Measurements from ENCODE around the gene SIPA1L3.

SIPA1L3 gene

DNA sequence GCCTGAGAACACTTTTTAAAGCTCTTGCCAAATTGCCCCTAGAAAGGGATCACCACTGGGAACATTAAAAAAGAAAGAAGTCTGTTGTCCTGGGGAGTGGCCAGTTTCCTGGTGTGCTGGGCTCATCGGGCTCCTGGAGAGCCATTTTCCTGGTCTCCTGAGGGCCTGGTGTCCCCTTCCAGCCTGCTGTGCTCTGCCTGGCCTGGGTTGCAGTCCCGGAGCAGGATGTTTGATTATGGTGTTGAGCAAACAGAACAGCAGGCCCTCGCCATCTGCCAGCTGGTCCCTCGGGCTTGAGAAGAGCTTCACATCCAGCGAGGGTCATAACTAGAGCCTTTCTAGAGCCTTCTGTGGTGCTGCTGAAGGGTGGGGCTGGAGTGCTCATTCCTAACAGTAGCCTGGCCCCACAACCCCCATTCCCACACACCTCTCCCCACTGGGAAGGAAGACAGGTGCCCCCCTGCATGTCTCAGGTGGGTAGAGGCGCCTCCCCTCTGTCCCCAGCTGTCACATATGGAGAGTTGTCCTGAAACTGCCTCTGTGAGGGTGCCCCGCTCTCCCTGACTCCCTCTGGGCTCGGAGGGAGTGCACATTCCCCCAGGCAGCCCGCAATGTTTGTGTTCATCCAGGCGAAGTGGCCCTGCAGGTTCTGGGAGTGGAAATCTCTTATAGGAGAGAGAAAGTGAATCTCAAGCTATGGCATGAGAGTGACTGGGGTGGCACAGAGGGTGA lies 151.1 kb downstream of the SIPA1L3 start:
- ATAC-seq = no peak; the same call in 2 of the 3 replicates

DNA sequence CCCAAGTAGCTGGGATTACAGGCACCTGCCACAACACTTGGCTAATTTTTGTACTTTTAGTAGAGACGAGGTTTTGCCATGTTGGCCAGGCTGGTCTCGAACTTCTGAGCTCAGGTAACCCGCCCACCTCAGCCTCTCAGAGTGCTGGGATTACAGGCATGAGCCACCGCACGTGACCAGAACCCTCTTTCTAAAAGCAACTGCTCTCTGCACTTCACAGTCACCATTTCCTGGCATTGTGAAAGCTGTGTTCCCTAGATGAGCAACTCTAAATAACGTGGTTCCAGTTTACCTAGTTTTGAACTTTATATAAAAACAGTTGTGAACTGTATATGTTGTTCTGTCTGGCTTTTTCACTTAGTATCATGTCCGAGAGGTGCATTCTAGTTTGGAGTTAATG lies 152.9 kb downstream of the SIPA1L3 start:
- TF ChIP-seq SNAI2 (CRISPR knock-in tag; IDR thresholded peaks at IDR 0.05) = no peak
- ATAC-seq = no peak

More for the DNA sequence above, 151.1 kb downstream of the SIPA1L3 start:
- TF ChIP-seq ARNTL (CRISPR knock-in tag; IDR thresholded peaks at IDR 0.05; ENCODE audit: borderline replicate concordance, low read depth) = no peak
- TF ChIP-seq, protein P1, sequence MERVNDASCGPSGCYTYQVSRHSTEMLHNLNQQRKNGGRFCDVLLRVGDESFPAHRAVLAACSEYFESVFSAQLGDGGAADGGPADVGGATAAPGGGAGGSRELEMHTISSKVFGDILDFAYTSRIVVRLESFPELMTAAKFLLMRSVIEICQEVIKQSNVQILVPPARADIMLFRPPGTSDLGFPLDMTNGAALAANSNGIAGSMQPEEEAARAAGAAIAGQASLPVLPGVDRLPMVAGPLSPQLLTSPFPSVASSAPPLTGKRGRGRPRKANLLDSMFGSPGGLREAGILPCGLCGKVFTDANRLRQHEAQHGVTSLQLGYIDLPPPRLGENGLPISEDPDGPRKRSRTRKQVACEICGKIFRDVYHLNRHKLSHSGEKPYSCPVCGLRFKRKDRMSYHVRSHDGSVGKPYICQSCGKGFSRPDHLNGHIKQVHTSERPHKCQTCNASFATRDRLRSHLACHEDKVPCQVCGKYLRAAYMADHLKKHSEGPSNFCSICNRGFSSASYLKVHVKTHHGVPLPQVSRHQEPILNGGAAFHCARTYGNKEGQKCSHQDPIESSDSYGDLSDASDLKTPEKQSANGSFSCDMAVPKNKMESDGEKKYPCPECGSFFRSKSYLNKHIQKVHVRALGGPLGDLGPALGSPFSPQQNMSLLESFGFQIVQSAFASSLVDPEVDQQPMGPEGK (CRISPR knock-in tag; IDR thresholded peaks at IDR 0.05; ENCODE audit: borderline replicate concordance) = no peak
- TF ChIP-seq, protein P2, sequence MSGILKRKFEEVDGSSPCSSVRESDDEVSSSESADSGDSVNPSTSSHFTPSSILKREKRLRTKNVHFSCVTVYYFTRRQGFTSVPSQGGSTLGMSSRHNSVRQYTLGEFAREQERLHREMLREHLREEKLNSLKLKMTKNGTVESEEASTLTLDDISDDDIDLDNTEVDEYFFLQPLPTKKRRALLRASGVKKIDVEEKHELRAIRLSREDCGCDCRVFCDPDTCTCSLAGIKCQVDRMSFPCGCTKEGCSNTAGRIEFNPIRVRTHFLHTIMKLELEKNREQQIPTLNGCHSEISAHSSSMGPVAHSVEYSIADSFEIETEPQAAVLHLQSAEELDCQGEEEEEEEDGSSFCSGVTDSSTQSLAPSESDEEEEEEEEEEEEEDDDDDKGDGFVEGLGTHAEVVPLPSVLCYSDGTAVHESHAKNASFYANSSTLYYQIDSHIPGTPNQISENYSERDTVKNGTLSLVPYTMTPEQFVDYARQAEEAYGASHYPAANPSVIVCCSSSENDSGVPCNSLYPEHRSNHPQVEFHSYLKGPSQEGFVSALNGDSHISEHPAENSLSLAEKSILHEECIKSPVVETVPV (CRISPR knock-in tag; IDR thresholded peaks at IDR 0.05) = no peak

DNA sequence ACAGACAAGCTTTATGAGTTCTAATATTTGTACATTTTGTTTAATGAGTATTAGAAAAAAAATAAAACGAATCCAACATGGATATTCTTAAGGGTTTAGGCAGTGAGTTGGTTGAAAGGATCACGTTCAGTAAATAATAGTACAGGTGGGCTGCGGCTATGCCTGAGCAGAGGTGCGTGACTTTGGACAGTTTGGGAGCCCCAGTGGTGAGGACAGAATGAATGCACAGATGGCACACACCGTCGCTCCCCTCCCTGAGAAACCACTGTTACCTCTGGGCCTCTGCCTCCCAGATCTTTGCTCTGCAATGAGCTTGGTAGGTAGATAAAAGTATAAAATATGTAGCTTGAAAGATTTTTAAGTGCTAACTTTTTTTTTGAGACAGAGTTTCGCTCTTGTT lies 153.3 kb downstream of the SIPA1L3 start:
- TF ChIP-seq PPARA (CRISPR knock-in tag; IDR thresholded peaks at IDR 0.05; ENCODE audit: borderline replicate concordance) (no peak), BACH2 (CRISPR knock-in tag; IDR thresholded peaks at IDR 0.05; ENCODE audit: borderline replicate concordance) (no peak), ARNTL (CRISPR knock-in tag; IDR thresholded peaks at IDR 0.05; ENCODE audit: borderline replicate concordance, low read depth) (no peak), SNAI2 (CRISPR knock-in tag; IDR thresholded peaks at IDR 0.05) (no peak), ZNF70 (CRISPR knock-in tag; IDR thresholded peaks at IDR 0.05) (no peak)
- TF ChIP-seq, protein P3, sequence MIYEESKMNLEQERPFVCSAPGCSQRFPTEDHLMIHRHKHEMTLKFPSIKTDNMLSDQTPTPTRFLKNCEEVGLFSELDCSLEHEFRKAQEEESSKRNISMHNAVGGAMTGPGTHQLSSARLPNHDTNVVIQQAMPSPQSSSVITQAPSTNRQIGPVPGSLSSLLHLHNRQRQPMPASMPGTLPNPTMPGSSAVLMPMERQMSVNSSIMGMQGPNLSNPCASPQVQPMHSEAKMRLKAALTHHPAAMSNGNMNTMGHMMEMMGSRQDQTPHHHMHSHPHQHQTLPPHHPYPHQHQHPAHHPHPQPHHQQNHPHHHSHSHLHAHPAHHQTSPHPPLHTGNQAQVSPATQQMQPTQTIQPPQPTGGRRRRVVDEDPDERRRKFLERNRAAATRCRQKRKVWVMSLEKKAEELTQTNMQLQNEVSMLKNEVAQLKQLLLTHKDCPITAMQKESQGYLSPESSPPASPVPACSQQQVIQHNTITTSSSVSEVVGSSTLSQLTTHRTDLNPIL (CRISPR knock-in tag; IDR thresholded peaks at IDR 0.05; ENCODE audit: low read depth) = no peak
- TF ChIP-seq, protein P1 (CRISPR knock-in tag; IDR thresholded peaks at IDR 0.05; ENCODE audit: borderline replicate concordance) = no peak
- TF ChIP-seq, protein P2 (CRISPR knock-in tag; IDR thresholded peaks at IDR 0.05) = no peak
- ATAC-seq = no peak

DNA sequence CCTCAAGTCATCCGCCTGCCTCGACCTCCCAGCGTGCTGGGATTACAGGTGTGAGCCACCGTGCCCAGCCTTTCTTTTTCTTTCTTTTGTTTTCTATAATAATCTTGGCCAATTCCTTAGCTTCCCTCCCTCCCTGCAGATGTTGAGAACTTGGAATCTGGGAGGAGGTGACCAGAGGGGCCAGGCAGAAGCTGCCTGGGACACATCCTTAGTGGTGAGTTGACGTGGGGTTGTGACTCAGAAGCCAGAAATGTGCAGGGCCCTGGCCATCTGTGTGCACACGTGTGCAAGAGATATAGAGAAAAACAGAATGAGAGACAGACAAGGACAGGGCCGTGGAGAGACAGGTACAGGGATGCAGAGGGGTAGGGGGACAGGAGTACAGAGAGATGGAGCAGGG lies 154.3 kb downstream of the SIPA1L3 start:
- TF ChIP-seq CSDC2 (CRISPR knock-in tag; IDR thresholded peaks at IDR 0.05) (no peak), ZC3H10 (CRISPR knock-in tag; IDR thresholded peaks at IDR 0.05) (no peak), ZFP3 (CRISPR knock-in tag; IDR thresholded peaks at IDR 0.05) (no peak)
- ATAC-seq = peak; percentile 71

DNA sequence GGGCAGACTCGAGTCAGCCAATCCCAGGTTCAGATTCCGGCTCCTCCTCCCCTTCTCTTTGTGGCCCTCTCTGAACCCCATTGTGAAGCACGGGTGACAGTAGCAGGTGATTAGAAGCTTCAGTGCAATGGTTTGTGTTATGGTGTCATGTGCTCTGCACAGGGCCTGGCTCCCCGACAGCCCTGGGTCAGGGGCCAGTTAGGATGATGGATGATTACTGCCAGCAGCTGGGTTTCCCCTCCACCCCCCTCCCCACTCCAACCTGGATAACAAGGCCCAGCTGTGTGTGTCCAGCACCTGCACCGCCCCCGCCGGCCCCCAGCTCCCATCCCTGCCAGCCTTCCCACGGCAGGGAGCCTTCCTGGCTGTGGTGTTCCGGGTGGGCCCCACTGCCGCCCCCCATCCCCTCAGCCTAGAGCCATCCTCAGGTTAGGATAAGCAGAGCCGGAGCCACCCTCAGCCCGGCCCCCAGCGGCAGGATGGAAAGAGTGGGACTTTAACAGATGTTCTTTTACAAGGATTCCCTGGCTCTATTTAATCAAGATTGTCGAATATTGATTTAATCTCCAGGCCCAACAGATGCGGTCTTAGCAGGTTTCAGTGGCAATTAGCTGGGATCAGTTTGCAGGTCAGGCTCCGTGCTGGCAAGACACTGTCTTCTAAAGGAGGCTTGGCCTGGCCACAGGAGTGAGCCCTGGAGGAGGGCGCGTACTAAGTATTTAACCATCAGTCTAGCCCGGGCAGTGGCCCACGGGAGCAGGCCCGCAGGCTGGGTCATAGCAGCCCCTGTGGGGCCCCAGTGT lies 156.2 kb downstream of the SIPA1L3 start:
- TF ChIP-seq, protein P4, sequence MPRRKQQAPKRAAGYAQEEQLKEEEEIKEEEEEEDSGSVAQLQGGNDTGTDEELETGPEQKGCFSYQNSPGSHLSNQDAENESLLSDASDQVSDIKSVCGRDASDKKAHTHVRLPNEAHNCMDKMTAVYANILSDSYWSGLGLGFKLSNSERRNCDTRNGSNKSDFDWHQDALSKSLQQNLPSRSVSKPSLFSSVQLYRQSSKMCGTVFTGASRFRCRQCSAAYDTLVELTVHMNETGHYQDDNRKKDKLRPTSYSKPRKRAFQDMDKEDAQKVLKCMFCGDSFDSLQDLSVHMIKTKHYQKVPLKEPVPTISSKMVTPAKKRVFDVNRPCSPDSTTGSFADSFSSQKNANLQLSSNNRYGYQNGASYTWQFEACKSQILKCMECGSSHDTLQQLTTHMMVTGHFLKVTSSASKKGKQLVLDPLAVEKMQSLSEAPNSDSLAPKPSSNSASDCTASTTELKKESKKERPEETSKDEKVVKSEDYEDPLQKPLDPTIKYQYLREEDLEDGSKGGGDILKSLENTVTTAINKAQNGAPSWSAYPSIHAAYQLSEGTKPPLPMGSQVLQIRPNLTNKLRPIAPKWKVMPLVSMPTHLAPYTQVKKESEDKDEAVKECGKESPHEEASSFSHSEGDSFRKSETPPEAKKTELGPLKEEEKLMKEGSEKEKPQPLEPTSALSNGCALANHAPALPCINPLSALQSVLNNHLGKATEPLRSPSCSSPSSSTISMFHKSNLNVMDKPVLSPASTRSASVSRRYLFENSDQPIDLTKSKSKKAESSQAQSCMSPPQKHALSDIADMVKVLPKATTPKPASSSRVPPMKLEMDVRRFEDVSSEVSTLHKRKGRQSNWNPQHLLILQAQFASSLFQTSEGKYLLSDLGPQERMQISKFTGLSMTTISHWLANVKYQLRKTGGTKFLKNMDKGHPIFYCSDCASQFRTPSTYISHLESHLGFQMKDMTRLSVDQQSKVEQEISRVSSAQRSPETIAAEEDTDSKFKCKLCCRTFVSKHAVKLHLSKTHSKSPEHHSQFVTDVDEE (CRISPR knock-in tag; IDR thresholded peaks at IDR 0.05) = peak; percentile 46; the same call in 1 of the 2 replicates
- TF ChIP-seq TCF4 (CRISPR knock-in tag; IDR thresholded peaks at IDR 0.05; ENCODE audit: borderline replicate concordance) = peak; percentile 84; the same call in 1 of the 2 replicates
- TF ChIP-seq, protein P5, sequence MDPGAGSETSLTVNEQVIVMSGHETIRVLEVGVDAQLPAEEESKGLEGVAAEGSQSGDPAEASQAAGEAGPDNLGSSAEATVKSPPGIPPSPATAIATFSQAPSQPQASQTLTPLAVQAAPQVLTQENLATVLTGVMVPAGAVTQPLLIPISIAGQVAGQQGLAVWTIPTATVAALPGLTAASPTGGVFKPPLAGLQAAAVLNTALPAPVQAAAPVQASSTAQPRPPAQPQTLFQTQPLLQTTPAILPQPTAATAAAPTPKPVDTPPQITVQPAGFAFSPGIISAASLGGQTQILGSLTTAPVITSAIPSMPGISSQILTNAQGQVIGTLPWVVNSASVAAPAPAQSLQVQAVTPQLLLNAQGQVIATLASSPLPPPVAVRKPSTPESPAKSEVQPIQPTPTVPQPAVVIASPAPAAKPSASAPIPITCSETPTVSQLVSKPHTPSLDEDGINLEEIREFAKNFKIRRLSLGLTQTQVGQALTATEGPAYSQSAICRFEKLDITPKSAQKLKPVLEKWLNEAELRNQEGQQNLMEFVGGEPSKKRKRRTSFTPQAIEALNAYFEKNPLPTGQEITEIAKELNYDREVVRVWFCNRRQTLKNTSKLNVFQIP (CRISPR knock-in tag; IDR thresholded peaks at IDR 0.05; ENCODE audit: borderline replicate concordance, low read depth) = no peak
- peak; percentile 43 for ATAC-seq
